ENCODE results near the gene PRSS23.
A peak's percentile ranks its signal among the peaks of the same experiment; 100 is the strongest.

PRSS23 gene

DNA sequence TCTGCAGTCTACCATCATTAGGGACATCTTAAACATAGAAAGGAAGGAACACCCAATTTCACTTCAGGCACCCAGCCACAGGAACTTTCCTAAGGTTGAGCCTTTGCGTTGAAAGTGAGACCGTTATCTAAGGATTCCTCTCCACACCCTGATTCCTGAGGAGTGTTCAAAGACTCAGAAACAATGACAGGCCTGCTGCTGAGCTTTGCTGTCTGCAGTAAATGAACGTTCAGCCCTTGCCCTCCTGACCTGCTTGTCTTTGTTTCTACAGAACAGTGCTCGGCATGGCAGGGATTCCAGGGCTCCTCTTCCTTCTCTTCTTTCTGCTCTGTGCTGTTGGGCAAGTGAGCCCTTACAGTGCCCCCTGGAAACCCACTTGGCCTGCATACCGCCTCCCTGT, 7.0 kb downstream of the PRSS23 start:
- Histone ChIP-seq H3K4me3 (ENCODE audit: low read depth, low read length) (no peak overlapping the region), H3K36me3 (replicated peaks) (peaks cover 44% of the 10 kb centered on the region), H3K27me3 (replicated peaks) (no peaks in the 10 kb centered on the region), H3K27ac (no peak overlapping the region)
- in situ Hi-C loops (cut with HindIII; ENCODE audit: low pct_ligation_motif_present, low sequenced_read_pairs): no loop called here
- no peak for TF ChIP-seq CTCF (IDR thresholded peaks at IDR 0.05; ENCODE audit: low read depth, low read length, missing control alignments)
- no peak for DNase-seq

GRCh38 chr11:86809561-86809960, 9.2 kb downstream of the PRSS23 start:
- no peaks in the 10 kb centered on the region for H3K27me3 ChIP-seq (replicated peaks)
- H3K36me3 ChIP-seq (replicated peaks): peaks cover 44% of the 10 kb centered on the region
- no peak overlapping the region for H3K4me3 ChIP-seq (ENCODE audit: low read depth, low read length)
- no peak for TF ChIP-seq CTCF (IDR thresholded peaks at IDR 0.05; ENCODE audit: low read depth, low read length, missing control alignments)
- in situ Hi-C loops (cut with HindIII; ENCODE audit: low pct_ligation_motif_present, low sequenced_read_pairs): no loop called here
- DNase-seq: no peak
- H3K27ac ChIP-seq: no peak overlapping the region

DNA sequence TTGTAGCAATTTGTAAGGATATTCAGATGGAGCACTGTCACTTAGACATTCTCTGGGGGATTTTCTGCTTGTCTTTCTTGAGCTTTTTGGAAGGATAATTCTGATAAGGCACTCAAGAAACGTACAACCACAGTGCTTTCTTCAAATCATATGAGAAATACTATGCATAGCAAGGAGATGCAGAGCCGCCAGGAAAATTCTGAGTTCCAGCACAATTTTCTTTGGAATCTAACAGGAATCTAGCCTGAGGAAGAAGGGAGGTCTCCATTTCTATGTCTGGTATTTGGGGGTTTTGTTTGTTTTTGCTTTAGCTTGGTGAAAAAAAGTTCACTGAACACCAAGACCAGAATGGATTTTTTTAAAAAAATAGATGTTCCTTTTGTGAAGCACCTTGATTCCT, 9.9 kb downstream of the PRSS23 start:
- in situ Hi-C loops (cut with HindIII; ENCODE audit: low pct_ligation_motif_present, low sequenced_read_pairs): no loop called here
- Histone ChIP-seq H3K36me3 (replicated peaks) (peaks cover 39% of the 10 kb centered on the region), H3K27me3 (replicated peaks) (no peaks in the 10 kb centered on the region), H3K27ac (no peak overlapping the region), H3K4me3 (ENCODE audit: low read depth, low read length) (no peak overlapping the region)
- no peak for DNase-seq
- TF ChIP-seq CTCF (IDR thresholded peaks at IDR 0.05; ENCODE audit: low read depth, low read length, missing control alignments): no peak

GRCh38 chr11:86811637-86812321, 11.4 kb downstream of the PRSS23 start:
- no peak overlapping the region for H3K4me3 ChIP-seq (ENCODE audit: low read depth, low read length)
- H3K36me3 ChIP-seq (replicated peaks): peaks cover 31% of the 10 kb centered on the region
- in situ Hi-C loops (cut with HindIII; ENCODE audit: low pct_ligation_motif_present, low sequenced_read_pairs): no loop called here
- peak; percentile 84 for DNase-seq
- H3K27me3 ChIP-seq (replicated peaks): no peaks in the 10 kb centered on the region
- TF ChIP-seq CTCF (IDR thresholded peaks at IDR 0.05; ENCODE audit: low read depth, low read length, missing control alignments): no peak
- peak overlapping the region; percentile 33 for H3K27ac ChIP-seq

- TF ChIP-seq CTCF (IDR thresholded peaks at IDR 0.05; ENCODE audit: low read depth, low read length, missing control alignments): no peak
- DNase-seq: no peak
- H3K27me3 ChIP-seq (replicated peaks): no peaks in the 10 kb centered on the region
- no peak overlapping the region for H3K27ac ChIP-seq
- H3K36me3 ChIP-seq (replicated peaks): peaks cover 28% of the 10 kb centered on the region
- in situ Hi-C loops (cut with HindIII; ENCODE audit: low pct_ligation_motif_present, low sequenced_read_pairs): no loop called here
- H3K4me3 ChIP-seq (ENCODE audit: low read depth, low read length): no peak overlapping the region
These were observed 12.0 kb downstream of the PRSS23 start for GRCh38 chr11:86812322-86812670.

DNA sequence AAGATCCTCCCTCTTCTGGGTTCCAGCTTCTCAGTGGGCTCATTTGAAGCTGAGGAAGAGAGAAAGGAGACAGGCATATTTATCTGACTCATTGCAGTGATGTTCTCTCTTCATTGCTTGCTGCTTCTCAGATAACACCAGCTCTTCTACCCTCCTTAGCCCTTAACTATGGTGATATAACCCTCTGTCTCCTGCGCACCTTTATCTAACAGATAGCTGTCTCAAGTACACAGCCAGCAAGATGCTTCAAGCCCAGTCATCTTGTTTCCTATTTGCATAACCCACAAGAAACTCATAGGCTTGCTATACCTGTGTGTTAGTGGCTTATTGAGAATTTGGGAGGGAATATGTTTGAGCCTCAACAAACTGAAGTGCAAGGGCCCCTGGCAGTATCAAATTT, 12.6 kb downstream of the PRSS23 start:
- H3K27ac ChIP-seq: no peak overlapping the region
- no peaks in the 10 kb centered on the region for H3K27me3 ChIP-seq (replicated peaks)
- no peak overlapping the region for H3K4me3 ChIP-seq (ENCODE audit: low read depth, low read length)
- no peak for TF ChIP-seq CTCF (IDR thresholded peaks at IDR 0.05; ENCODE audit: low read depth, low read length, missing control alignments)
- DNase-seq: no peak
- H3K36me3 ChIP-seq (replicated peaks): peaks cover 21% of the 10 kb centered on the region
- in situ Hi-C loops (cut with HindIII; ENCODE audit: low pct_ligation_motif_present, low sequenced_read_pairs): no loop called here

Data from brain microvascular endothelial cell (primary cell).